Eye (tissue), 1 donor: Measurements from ENCODE around the gene TRPM3.
"Not testable (repeated sequence)": the region's sequence is repeated elsewhere in the genome, so short reads cannot be mapped to it uniquely, and the experiment has no call there.

Source experiments
- DNase-seq: peaks from one replicate; pipeline ENCODE4 v3.0.0-alpha.2; 2015

Gene TRPM3

GRCh38 chr9:70994582-70994981 lies 126.8 kb downstream of the TRPM3 start:
- DNase-seq = peak; percentile 17

GRCh38 chr9:70988551-70988950 lies 132.9 kb downstream of the TRPM3 start:
- no peak for DNase-seq

- no peak for DNase-seq
Observed at GRCh38 chr9:70987986-70988385, 133.4 kb downstream of the TRPM3 start.

- DNase-seq = no peak
Observed at GRCh38 chr9:70986984-70987383, 134.4 kb downstream of the TRPM3 start.

- no peak for DNase-seq
Observed at GRCh38 chr9:70983723-70984295, 137.6 kb downstream of the TRPM3 start.

GRCh38 chr9:70981312-70981711 lies 140.1 kb downstream of the TRPM3 start:
- DNase-seq = no peak

- DNase-seq = peak; percentile 74
Observed at GRCh38 chr9:70979966-70980365, 141.5 kb downstream of the TRPM3 start.

- DNase-seq = no peak
Observed at GRCh38 chr9:70978085-70978484, 143.3 kb downstream of the TRPM3 start.

- DNase-seq = no peak
Observed at GRCh38 chr9:70975821-70976220, 145.6 kb downstream of the TRPM3 start.

- DNase-seq = no peak
Observed at GRCh38 chr9:70971723-70972122, 149.7 kb downstream of the TRPM3 start.

GRCh38 chr9:70966380-70966779 lies 155.0 kb downstream of the TRPM3 start:
- DNase-seq = not testable (repeated sequence)

GRCh38 chr9:70964861-70965260 lies 156.6 kb downstream of the TRPM3 start:
- no peak for DNase-seq

GRCh38 chr9:70963554-70963953 lies 157.9 kb downstream of the TRPM3 start:
- no peak for DNase-seq

- DNase-seq = no peak
Observed at GRCh38 chr9:70962761-70963440, 158.5 kb downstream of the TRPM3 start.

GRCh38 chr9:70959366-70959765 lies 162.1 kb downstream of the TRPM3 start:
- no peak for DNase-seq

GRCh38 chr9:70954596-70955143 lies 166.8 kb downstream of the TRPM3 start:
- peak; percentile 18 for DNase-seq

GRCh38 chr9:70954126-70954525 lies 167.3 kb downstream of the TRPM3 start:
- peak; percentile 43 for DNase-seq

GRCh38 chr9:70951749-70952727 lies 169.4 kb downstream of the TRPM3 start:
- no peak for DNase-seq

GRCh38 chr9:70950270-70950669 lies 171.2 kb downstream of the TRPM3 start:
- DNase-seq = no peak

- no peak for DNase-seq
Observed at GRCh38 chr9:70949239-70949638, 172.2 kb downstream of the TRPM3 start.

- no peak for DNase-seq
Observed at GRCh38 chr9:70948744-70949143, 172.7 kb downstream of the TRPM3 start.

- DNase-seq = no peak
Observed at GRCh38 chr9:70947511-70947910, 173.9 kb downstream of the TRPM3 start.

- no peak for DNase-seq
Observed at GRCh38 chr9:70947086-70947485, 174.3 kb downstream of the TRPM3 start.
